ENCODE data around the gene LOXL4.

The LOXL4 gene

GRCh38 chr10:98264378-98265065 lies 3.5 kb downstream of the LOXL4 start:
- DNase-seq (ENCODE audit: low read depth in 2 of 2), result no peak

- DNase-seq (ENCODE audit: low read depth in 2 of 2), result no peak
Observed at GRCh38 chr10:98263088-98263487, 4.9 kb downstream of the LOXL4 start.

GRCh38 chr10:98262571-98262970 lies 5.4 kb downstream of the LOXL4 start:
- no peak for DNase-seq (ENCODE audit: low read depth in 2 of 2)

GRCh38 chr10:98261436-98262277 lies 6.3 kb downstream of the LOXL4 start:
- DNase-seq (ENCODE audit: low read depth in 2 of 2), result no peak

GRCh38 chr10:98260752-98261151 lies 7.2 kb downstream of the LOXL4 start:
- DNase-seq (ENCODE audit: low read depth in 2 of 2), result no peak

GRCh38 chr10:98260350-98260749 lies 7.6 kb downstream of the LOXL4 start:
- no peak for DNase-seq (ENCODE audit: low read depth in 2 of 2)

GRCh38 chr10:98259606-98260315 lies 8.2 kb downstream of the LOXL4 start:
- no peak for DNase-seq (ENCODE audit: low read depth in 2 of 2)

- no peak for DNase-seq (ENCODE audit: low read depth in 2 of 2)
Observed at GRCh38 chr10:98258683-98259454, 9.1 kb downstream of the LOXL4 start.

GRCh38 chr10:98257961-98258360 lies 10.0 kb downstream of the LOXL4 start:
- DNase-seq (ENCODE audit: low read depth in 2 of 2), result no peak

GRCh38 chr10:98257198-98257597 lies 10.8 kb downstream of the LOXL4 start:
- DNase-seq (ENCODE audit: low read depth in 2 of 2), result no peak

GRCh38 chr10:98256692-98257091 lies 11.3 kb downstream of the LOXL4 start:
- no peak for DNase-seq (ENCODE audit: low read depth in 2 of 2)

- no peak for DNase-seq (ENCODE audit: low read depth in 2 of 2)
Observed at GRCh38 chr10:98255146-98255877, 12.7 kb downstream of the LOXL4 start.

GRCh38 chr10:98254234-98254974 lies 13.6 kb downstream of the LOXL4 start:
- DNase-seq (ENCODE audit: low read depth in 2 of 2), result no peak

GRCh38 chr10:98253499-98253898 lies 14.5 kb downstream of the LOXL4 start:
- DNase-seq (ENCODE audit: low read depth in 2 of 2), result no peak

GRCh38 chr10:98252464-98252863 lies 15.5 kb downstream of the LOXL4 start:
- DNase-seq (ENCODE audit: low read depth in 2 of 2), result no peak

GRCh38 chr10:98251399-98251798 lies 16.6 kb downstream of the LOXL4 start:
- DNase-seq (ENCODE audit: low read depth in 2 of 2), result no peak

- no peak for DNase-seq (ENCODE audit: low read depth in 2 of 2)
Observed at GRCh38 chr10:98249134-98249533, 18.9 kb downstream of the LOXL4 start.

- DNase-seq (ENCODE audit: low read depth in 2 of 2), result no peak
Observed at GRCh38 chr10:98248018-98248417, 20.0 kb downstream of the LOXL4 start.

GRCh38 chr10:98246911-98247805 lies 20.8 kb downstream of the LOXL4 start:
- no peak for DNase-seq (ENCODE audit: low read depth in 2 of 2)

All from stimulated activated CD8-positive, alpha-beta memory T cell treated with anti-CD3 and anti-CD28 coated beads, Interleukin-2, amount 100 ng/mL, for 48 hours (primary cell).